GM19099 (cell line): ENCODE measurements around the gene IPO7.

Experiments used
- POLR2A ChIP-seq: IDR thresholded peaks from 3 replicates; pipeline ENCODE4 v1.6.1; 2011; ENCODE audit warnings: low read depth; ENCODE audit not compliant: insufficient read length; ENCODE audit errors: extremely low read depth

Gene IPO7

GRCh38 chr11:9462172-9462799 is 77.8 kb downstream of the IPO7 start:
- TF ChIP-seq POLR2A, result peak; percentile 20

- TF ChIP-seq POLR2A, result no peak
These were observed 78.5 kb downstream of the IPO7 start for GRCh38 chr11:9462806-9463537.

- no peak for TF ChIP-seq POLR2A
These were observed 86.3 kb downstream of the IPO7 start for GRCh38 chr11:9470765-9471164.

DNA sequence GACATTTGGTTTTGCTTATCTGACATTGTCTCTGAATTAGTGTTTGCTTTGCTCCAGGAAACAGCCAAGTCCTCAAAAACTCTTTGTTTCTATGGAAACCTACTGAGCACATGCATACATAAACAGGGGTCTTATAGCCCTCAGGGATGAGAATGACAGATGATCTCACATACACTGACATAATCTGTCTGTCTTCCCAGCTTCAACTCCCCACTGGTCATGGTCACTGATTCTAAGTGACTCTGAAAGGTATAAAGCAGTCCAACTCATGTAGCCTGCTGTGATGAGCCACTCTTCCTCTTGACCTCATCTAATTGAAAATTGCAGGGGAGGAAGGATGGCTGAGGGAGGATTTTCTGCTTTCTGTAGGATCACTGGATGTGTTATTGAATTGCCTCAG is 89.0 kb downstream of the IPO7 start:
- no peak for TF ChIP-seq POLR2A

- no peak for TF ChIP-seq POLR2A
These were observed 95.4 kb downstream of the IPO7 start for GRCh38 chr11:9479899-9480298.

- TF ChIP-seq POLR2A, result no peak
These were observed 104.8 kb downstream of the IPO7 start for GRCh38 chr11:9489080-9489765.

DNA sequence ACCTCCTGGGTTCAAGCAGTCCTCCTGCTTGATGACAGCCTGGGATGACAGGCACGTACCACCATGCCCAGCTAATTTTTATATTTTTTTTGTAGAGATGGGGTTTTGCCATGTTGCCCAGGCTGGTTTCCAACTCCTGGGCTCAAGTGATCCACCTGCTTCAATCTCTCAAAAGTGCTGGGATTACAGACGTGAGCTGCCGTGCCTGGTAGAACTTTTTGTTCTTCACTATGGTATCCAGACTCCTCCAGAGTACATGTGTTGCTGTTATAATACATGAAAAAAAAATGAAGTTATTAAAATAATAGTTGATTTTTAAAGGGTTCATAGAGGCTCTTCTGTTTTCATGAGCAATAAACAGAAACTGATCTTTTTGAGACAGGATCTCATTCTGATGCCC is 105.9 kb downstream of the IPO7 start:
- no peak for TF ChIP-seq POLR2A

GRCh38 chr11:9493492-9493891 is 109.0 kb downstream of the IPO7 start:
- no peak for TF ChIP-seq POLR2A

DNA sequence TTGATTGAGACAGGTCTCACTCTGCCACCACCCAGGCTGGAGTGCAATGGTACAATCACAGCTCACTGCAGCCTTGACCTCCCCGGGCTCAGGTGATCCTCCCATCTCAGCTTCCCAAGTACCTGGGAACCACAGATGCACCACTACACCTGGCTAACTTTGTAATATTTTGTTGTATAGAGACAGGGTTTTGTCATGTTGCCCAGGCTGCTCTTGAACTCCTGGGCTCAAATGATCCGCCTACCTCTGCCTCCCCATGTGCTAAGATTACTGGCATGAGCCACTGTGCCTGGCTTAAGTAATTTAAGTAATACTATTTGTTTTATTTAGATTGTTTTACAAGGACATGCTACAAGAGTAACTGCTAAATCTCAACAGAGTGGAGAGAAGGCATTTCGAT is 109.9 kb downstream of the IPO7 start:
- no peak for TF ChIP-seq POLR2A

GRCh38 chr11:9495803-9496514 is 111.5 kb downstream of the IPO7 start:
- no peak for TF ChIP-seq POLR2A
